Prostate gland (tissue), 2 donors: ENCODE results near the gene GSS.

Experiments
- POLR2A ChIP-seq: fragments of 450-650 bp; IDR thresholded peaks from one replicate; pipeline ENCODE4 v1.6.1; 2016; ENCODE audit warnings: antibody characterized with exemption, mild to moderate bottlenecking
- POLR2AphosphoS5 ChIP-seq: sonication (generic); formaldehyde crosslinking; IDR thresholded peaks from one replicate; pipeline ENCODE4 v1.6.1; 2017; ENCODE audit warnings: antibody characterized with exemption
- TF ChIP-seq, protein P1 (sequence below), 4 experiments: fragments of 200-600 bp in 2 of 4; fragments of 450-650 bp in 2 of 4; sonication (generic) in 2 of 4; IDR thresholded peaks; 1 replicate in 3 of 4; 2 replicates in 1 of 4; pipeline ENCODE4 v1.5.1; 2016 to 2019; ENCODE audit warnings: antibody characterized with exemption in 4 of 4, mild to moderate bottlenecking in 2 of 4, moderate library complexity in 2 of 4

DNA sequence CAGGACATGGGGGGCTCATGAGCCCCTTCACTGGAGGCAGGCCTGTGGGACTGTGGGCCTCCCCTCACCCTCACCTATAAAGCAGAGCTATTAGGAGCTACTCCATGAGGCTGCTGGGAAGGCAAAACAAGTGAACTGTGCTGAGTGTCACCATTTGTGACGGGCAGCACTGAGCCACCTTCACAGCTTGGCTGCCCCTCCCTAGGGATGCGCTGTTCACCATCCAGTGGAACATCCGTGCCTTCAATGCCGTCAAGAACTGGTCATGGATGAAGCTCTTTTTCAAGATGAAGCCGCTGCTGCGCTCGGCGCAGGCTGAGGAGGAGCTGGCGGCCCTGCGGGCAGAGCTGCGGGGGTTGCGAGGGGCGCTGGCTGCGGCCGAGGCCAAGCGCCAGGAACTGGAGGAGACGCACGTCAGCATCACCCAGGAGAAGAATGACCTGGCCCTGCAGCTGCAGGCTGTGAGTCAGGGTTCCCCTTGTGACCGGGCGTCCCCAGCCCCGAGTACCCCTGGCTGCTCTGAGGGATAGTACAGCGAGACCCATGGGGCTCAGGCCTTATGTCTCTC is 38.4 kb upstream of the GSS start:
- TF ChIP-seq, protein P1, sequence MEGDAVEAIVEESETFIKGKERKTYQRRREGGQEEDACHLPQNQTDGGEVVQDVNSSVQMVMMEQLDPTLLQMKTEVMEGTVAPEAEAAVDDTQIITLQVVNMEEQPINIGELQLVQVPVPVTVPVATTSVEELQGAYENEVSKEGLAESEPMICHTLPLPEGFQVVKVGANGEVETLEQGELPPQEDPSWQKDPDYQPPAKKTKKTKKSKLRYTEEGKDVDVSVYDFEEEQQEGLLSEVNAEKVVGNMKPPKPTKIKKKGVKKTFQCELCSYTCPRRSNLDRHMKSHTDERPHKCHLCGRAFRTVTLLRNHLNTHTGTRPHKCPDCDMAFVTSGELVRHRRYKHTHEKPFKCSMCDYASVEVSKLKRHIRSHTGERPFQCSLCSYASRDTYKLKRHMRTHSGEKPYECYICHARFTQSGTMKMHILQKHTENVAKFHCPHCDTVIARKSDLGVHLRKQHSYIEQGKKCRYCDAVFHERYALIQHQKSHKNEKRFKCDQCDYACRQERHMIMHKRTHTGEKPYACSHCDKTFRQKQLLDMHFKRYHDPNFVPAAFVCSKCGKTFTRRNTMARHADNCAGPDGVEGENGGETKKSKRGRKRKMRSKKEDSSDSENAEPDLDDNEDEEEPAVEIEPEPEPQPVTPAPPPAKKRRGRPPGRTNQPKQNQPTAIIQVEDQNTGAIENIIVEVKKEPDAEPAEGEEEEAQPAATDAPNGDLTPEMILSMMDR (IDR thresholded peaks at IDR 0.05): no peak
- TF ChIP-seq POLR2AphosphoS5 (no peak), POLR2A (no peak)
